Measurements from ENCODE around the gene AFM. TPM values are rescaled to one million over a fixed set of nuclear protein-coding genes. Genes with fewer than 3 reads are reported as not detected.
A peak's percentile ranks its signal among the peaks of the same experiment; 100 is the strongest.

Gene AFM
- total and polyA plus RNA-seq, 12 donors = not detected

DNA sequence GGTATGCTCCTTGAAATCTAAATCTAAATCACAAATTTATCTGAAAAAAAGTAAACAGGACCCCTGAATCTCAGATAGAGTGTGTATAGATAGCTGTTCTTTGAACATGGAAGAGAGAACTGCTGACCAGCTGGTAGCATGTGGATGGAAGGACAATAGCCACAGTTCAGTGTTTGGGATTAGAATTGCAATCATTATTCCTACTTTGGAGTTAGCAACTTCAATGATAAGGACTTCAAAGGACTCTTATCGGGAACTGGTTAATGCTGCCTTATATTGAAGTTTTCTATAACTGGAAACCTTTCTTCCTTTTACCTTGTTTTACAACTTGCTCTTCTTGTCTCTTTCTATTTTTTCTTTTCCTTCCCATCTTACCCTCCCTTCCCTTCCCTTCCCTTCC, 5.0 kb downstream of the AFM start:
- Histone ChIP-seq H3K9me3 (no peaks in the 10 kb centered on the region), H3K36me3 (no peaks in the 10 kb centered on the region), H3K4me1 (no peaks in the 10 kb centered on the region), H3K27ac (no peak overlapping the region), H3K4me3 (no peak overlapping the region), H3K27me3 (no peaks in the 10 kb centered on the region)
- intact Hi-C loops (cut with DNase I) = no loop called here
- WGBS, 2 donors = 24 to 32% methylated on average over 1 of the region's 1 CpG
- DNase-seq (no peak), ATAC-seq (no peak)
- TF ChIP-seq CTCF (IDR thresholded peaks at IDR 0.05) = no peak

DNA sequence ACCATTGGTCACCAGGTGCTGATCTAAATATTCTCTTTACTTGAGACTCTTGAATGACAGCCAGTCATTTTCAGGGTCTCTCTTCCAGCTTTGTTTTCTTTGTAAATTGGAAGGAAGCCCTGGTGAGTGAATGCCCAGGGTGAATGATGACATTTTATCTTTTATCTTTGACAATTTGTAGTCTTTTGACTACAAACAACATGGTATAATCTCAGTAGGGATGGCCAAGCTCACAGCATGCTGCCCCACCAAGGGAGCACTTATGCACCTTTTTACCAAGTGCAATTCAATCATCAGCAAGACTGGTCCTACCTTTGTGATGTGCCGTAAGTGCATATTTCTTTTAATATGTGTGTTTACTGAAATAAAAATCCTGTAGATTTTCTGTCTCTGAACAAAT, 5.7 kb downstream of the AFM start:
- H3K27ac ChIP-seq = no peak overlapping the region
- ATAC-seq = no peak
- no peaks in the 10 kb centered on the region for H3K36me3 ChIP-seq
- DNase-seq = no peak
- no peaks in the 10 kb centered on the region for H3K9me3 ChIP-seq
- no peaks in the 10 kb centered on the region for H3K27me3 ChIP-seq
- intact Hi-C loops (cut with DNase I) = no loop called here
- no peak for TF ChIP-seq CTCF (IDR thresholded peaks at IDR 0.05)
- H3K4me3 ChIP-seq = no peak overlapping the region
- 74 to 76% methylated on average over 1 of the region's 1 CpG for WGBS, 2 donors
- no peaks in the 10 kb centered on the region for H3K4me1 ChIP-seq

- WGBS, 2 donors = 66 to 70% methylated on average over 4 of the region's 4 CpGs
- intact Hi-C loops (cut with DNase I) = no loop called here
- ATAC-seq = no peak
These were observed 18.6 kb downstream of the AFM start for GRCh38 chr4:73499996-73500765.

DNA sequence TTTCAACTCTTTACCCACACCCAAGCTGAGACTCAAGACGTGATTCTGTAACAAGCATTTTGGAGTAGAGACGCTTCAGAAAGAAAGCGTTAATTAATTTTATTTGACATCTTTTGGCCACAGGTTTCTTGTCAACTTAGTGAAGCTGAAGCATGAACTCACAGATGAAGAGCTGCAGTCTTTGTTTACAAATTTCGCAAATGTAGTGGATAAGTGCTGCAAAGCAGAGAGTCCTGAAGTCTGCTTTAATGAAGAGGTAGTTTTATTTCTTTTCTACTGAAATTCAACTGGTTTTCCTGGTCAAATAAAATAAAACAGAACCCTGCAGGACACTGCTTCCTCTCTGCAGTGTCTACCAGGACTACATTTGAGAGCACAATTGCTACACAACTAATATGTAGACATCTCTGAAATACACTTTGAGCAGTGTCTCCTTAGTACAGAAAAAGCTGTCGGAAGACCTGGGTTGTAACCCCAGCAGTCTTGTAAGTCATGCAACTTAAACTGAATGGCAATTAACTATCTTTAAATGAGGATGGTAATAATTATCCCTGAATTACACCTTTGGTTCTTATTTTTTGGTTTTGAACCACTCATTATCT, 20.2 kb downstream of the AFM start:
- Histone ChIP-seq H3K36me3 (no peaks in the 10 kb centered on the region), H3K9me3 (no peaks in the 10 kb centered on the region), H3K4me3 (no peak overlapping the region), H3K27ac (no peak overlapping the region), H3K27me3 (no peaks in the 10 kb centered on the region), H3K4me1 (peaks cover 0 to 4% (median 0%) of the 10 kb centered on the region in 9 donors)
- intact Hi-C loops (cut with DNase I) = no loop called here
- WGBS, 2 donors = 94 to 96% methylated on average over 5 of the region's 5 CpGs
- DNase-seq (no peak), ATAC-seq (no peak)
- no peak for TF ChIP-seq CTCF (IDR thresholded peaks at IDR 0.05)

More at GRCh38 chr4:73499996-73500765, 18.6 kb downstream of the AFM start:
- no peak for DNase-seq
- Histone ChIP-seq H3K4me1 (peaks cover 0 to 4% (median 0%) of the 10 kb centered on the region in 9 donors), H3K9me3 (no peaks in the 10 kb centered on the region), H3K36me3 (no peaks in the 10 kb centered on the region), H3K27ac (peak overlapping the region in 1 of 10 donors; percentile 19), H3K4me3 (no peak overlapping the region), H3K27me3 (no peaks in the 10 kb centered on the region)
- no peak for TF ChIP-seq CTCF (IDR thresholded peaks at IDR 0.05)
